MCF 10A (cell line): Measurements from ENCODE around the gene KIFC3. TPM values are rescaled to one million over a fixed set of nuclear protein-coding genes. Genes with fewer than 3 reads are reported as not detected.
"Not testable (repeated sequence)": the region's sequence is repeated elsewhere in the genome, so short reads cannot be mapped to it uniquely, and the experiment has no call there.

ENCODE experiments used
- BruUV-seq: library from RNA; stranded (reverse); fragments of 400-500 nt; replicated peaks from 2 replicates; lab custom pipeline; 2021; lab: Mats Ljungman, UMichigan
- CTCF ChIA-PET: fragments of 300-600 bp; sonication (Branson Sonifier 250); formaldehyde crosslinking; extraction: SDS; loops from one replicate; lab custom pipeline; 2021; ENCODE audit warnings: antibody characterized with exemption, inconsistent platforms; lab: Yijun Ruan, JAX
- POLR2A ChIA-PET: fragments of 300-600, 350-650 bp; sonication (Branson Sonifier 250); formaldehyde crosslinking; extraction: SDS; loops from one replicate; lab custom pipeline; 2020; ENCODE audit warnings: antibody characterized with exemption, inconsistent platforms; lab: Yijun Ruan, JAX
- DNase-seq: peaks from one replicate; pipeline ENCODE4 v3.0.0-alpha.2; 2018; ENCODE audit not compliant: unreplicated experiment
- H3K27ac Mint-ChIP-seq: one replicate; pipeline ENCODE4 v1.8.0; 2022; ENCODE audit warnings: mild to moderate bottlenecking, low read depth, mixed read lengths; ENCODE audit not compliant: unreplicated experiment
- H3K27me3 Mint-ChIP-seq: one replicate; pipeline ENCODE4 v1.8.0; 2022; ENCODE audit warnings: mixed read lengths; ENCODE audit not compliant: insufficient read depth, unreplicated experiment
- H3K36me3 Mint-ChIP-seq: one replicate; pipeline ENCODE4 v1.8.0; 2022; ENCODE audit warnings: mild to moderate bottlenecking, moderate library complexity, mixed read lengths; ENCODE audit not compliant: insufficient read depth, unreplicated experiment
- H3K4me1 Mint-ChIP-seq: one replicate; pipeline ENCODE4 v1.8.0; 2022; ENCODE audit warnings: mixed read lengths; ENCODE audit not compliant: insufficient read depth, unreplicated experiment
- H3K4me3 Mint-ChIP-seq: one replicate; pipeline ENCODE4 v1.8.0; 2022; ENCODE audit warnings: mild to moderate bottlenecking, moderate library complexity, mixed read lengths; ENCODE audit not compliant: unreplicated experiment
- H3K9me3 Mint-ChIP-seq: one replicate; pipeline ENCODE4 v1.8.0; 2022; ENCODE audit warnings: mixed read lengths; ENCODE audit not compliant: unreplicated experiment
- CTCF ChIP-seq: fragments of 200-600 bp; IDR thresholded peaks from one replicate; pipeline ENCODE4 v1.8.0; 2022; ENCODE audit warnings: antibody characterized with exemption, mild to moderate bottlenecking; ENCODE audit not compliant: unreplicated experiment
- intact Hi-C: fragments of 100-400 bp; cut with micrococcal nuclease; formaldehyde crosslinking; loops from 2 replicates; pipeline ENCODE4 v1.14.1; 2022
- total RNA-seq: library from RNA; stranded (reverse); gene quantifications from 2 replicates; pipeline ENCODE4 v1.2.3, GENCODE V29; 2022

The KIFC3 gene
- total RNA-seq, 1 experiment from 2014 or later = 120 TPM

- POLR2A ChIA-PET = interaction anchor here (0.6 to 1.4 kb wide), 4 partner anchors 27 to 144 kb away, joined by 3 to 5 read pairs (median 4); no protein-coding TSS in a partner anchor
- peaks cover 23% of the 10 kb centered on the region for H3K4me1 Mint-ChIP-seq
- H3K27ac Mint-ChIP-seq = peak overlapping the region; percentile 96
- no peaks in the 10 kb centered on the region for H3K36me3 Mint-ChIP-seq
- BruUV-seq = TSS peak; percentile 89
- H3K27me3 Mint-ChIP-seq = no peaks in the 10 kb centered on the region
- CTCF ChIA-PET = no interaction called here
- H3K9me3 Mint-ChIP-seq = peaks cover 8% of the 10 kb centered on the region
- H3K4me3 Mint-ChIP-seq = peak overlapping the region; percentile 93
- DNase-seq = no peak
- intact Hi-C loops = no loop called here
- no peak for TF ChIP-seq CTCF
Measured at GRCh38 chr16:57734308-57734924, 67.9 kb downstream of the KIFC3 start.

GRCh38 chr16:57732714-57733113 is 69.6 kb downstream of the KIFC3 start:
- BruUV-seq = no TSS peak
- Mint-ChIP-seq H3K4me1 (peaks cover 23% of the 10 kb centered on the region), H3K27me3 (no peaks in the 10 kb centered on the region), H3K27ac (peak overlapping the region; percentile 31), H3K9me3 (peaks cover 15% of the 10 kb centered on the region), H3K36me3 (no peaks in the 10 kb centered on the region), H3K4me3 (peak overlapping the region; percentile 41)
- DNase-seq = no peak
- TF ChIP-seq CTCF = no peak
- CTCF ChIA-PET = no interaction called here
- intact Hi-C loops = no loop called here
- POLR2A ChIA-PET = no interaction called here

- Mint-ChIP-seq H3K27me3 (no peaks in the 10 kb centered on the region), H3K27ac (peak overlapping the region; percentile 12), H3K4me3 (no peak overlapping the region), H3K36me3 (no peaks in the 10 kb centered on the region), H3K4me1 (peaks cover 23% of the 10 kb centered on the region), H3K9me3 (peaks cover 15% of the 10 kb centered on the region)
- no peak for TF ChIP-seq CTCF
- POLR2A ChIA-PET = no interaction called here
- BruUV-seq = no TSS peak
- CTCF ChIA-PET = no interaction called here
- intact Hi-C loops = no loop called here
- peak; percentile 61 for DNase-seq
Measured at GRCh38 chr16:57732037-57732436, 70.3 kb downstream of the KIFC3 start.

- no peaks in the 10 kb centered on the region for H3K27me3 Mint-ChIP-seq
- BruUV-seq = no TSS peak
- DNase-seq = no peak
- H3K27ac Mint-ChIP-seq = no peak overlapping the region
- peaks cover 14% of the 10 kb centered on the region for H3K4me1 Mint-ChIP-seq
- no peak for TF ChIP-seq CTCF
- CTCF ChIA-PET = interaction anchor here (0.6 kb wide), 2 partner anchors 80 to 132 kb away, joined by 3 read pairs; no protein-coding TSS in a partner anchor
- H3K36me3 Mint-ChIP-seq = no peaks in the 10 kb centered on the region
- intact Hi-C loops = no loop called here
- H3K9me3 Mint-ChIP-seq = peaks cover 15% of the 10 kb centered on the region
- POLR2A ChIA-PET = no interaction called here
- no peak overlapping the region for H3K4me3 Mint-ChIP-seq
Measured at GRCh38 chr16:57730771-57731730, 71.2 kb downstream of the KIFC3 start.

GRCh38 chr16:57729852-57730251 is 72.4 kb downstream of the KIFC3 start:
- DNase-seq, CTCF ChIA-PET, BruUV-seq, H3K27me3 Mint-ChIP-seq, H3K36me3 Mint-ChIP-seq, H3K27ac Mint-ChIP-seq, intact Hi-C loops, H3K4me3 Mint-ChIP-seq, POLR2A ChIA-PET: not testable (repeated sequence)
- H3K4me1 Mint-ChIP-seq = peaks cover 12% of the 10 kb centered on the region
- H3K9me3 Mint-ChIP-seq = peaks cover 15% of the 10 kb centered on the region
